A549 (cell line): ENCODE measurements around the gene EYA2. TPM values are rescaled to one million over a fixed set of nuclear protein-coding genes. Genes with fewer than 3 reads are reported as not detected.

ENCODE experiments used
- ATAC-seq, 2 experiments: fragments of 200-7000 bp in 1 of 2; fragments of >200 bp in 1 of 2; cut with Nextera tagmentation in 1 of 2; cut with Tn5 transposase in 1 of 2; 3 replicates each; pipeline versions ENCODE4 v1.8.0 to v1.9.1; 2018 to 2020; ENCODE audit warnings: mild to moderate bottlenecking in 1 of 2, moderate library complexity in 1 of 2
- CTCF ChIA-PET: fragments of 300-600 bp; sonication (Branson Sonifier 250); formaldehyde crosslinking; extraction: SDS; loops from one replicate; lab custom pipeline; 2021; ENCODE audit warnings: antibody characterized with exemption, inconsistent platforms; lab: Yijun Ruan, JAX
- POLR2A ChIA-PET: fragments of 350-600 bp; formaldehyde crosslinking; extraction: SDS; loops from one replicate; lab custom pipeline; 2021; ENCODE audit warnings: antibody characterized with exemption, inconsistent platforms; lab: Yijun Ruan, JAX
- DNase-seq, 2 experiments: peaks; one replicate each; pipeline versions ENCODE4 v3.0.0 to v3.0.0-alpha.2; 2011 to 2016; ENCODE audit warnings: low read depth in 1 of 2, low spot score in 1 of 2
- FAIRE-seq: peaks from 2 replicates; lab custom pipeline; 2011; peaks lifted over from hg19 to GRCh38; lab: Jason Lieb, UNC
- H3K27ac ChIP-seq, 2 experiments: fragments of >200 bp; sonication (Bioruptor Twin); formaldehyde crosslinking; 3 replicates each; pipeline ENCODE4 v1.5.1; 2016 to 2017
- H3K4me1 ChIP-seq: fragments of >200 bp; sonication (Bioruptor Twin); formaldehyde crosslinking; 3 replicates; pipeline ENCODE4 v1.6.1; 2016
- H3K4me2 ChIP-seq: fragments of >200 bp; sonication (Bioruptor Twin); formaldehyde crosslinking; 3 replicates; pipeline ENCODE4 v1.6.1; 2016
- H3K4me3 ChIP-seq: fragments of >200 bp; sonication (Bioruptor Twin); formaldehyde crosslinking; 3 replicates; pipeline ENCODE4 v1.5.1; 2016
- H3K9me3 ChIP-seq: fragments of >200 bp; sonication (Bioruptor Twin); formaldehyde crosslinking; 3 replicates; pipeline ENCODE4 v1.6.1; 2016
- CBX2 ChIP-seq: fragments of 200-600 bp; sonication (generic); IDR thresholded peaks from 2 replicates; pipeline ENCODE4 v1.6.1; 2016; ENCODE audit warnings: low read depth, mild to moderate bottlenecking, borderline replicate concordance
- CBX8 ChIP-seq: fragments of 200-600 bp; sonication (generic); IDR thresholded peaks from 2 replicates; pipeline ENCODE4 v1.6.1; 2016
- CTCF ChIP-seq: fragments of >200 bp; sonication (Bioruptor Twin); formaldehyde crosslinking; IDR thresholded peaks from 3 replicates; pipeline ENCODE4 v1.5.1; 2016
- EHF ChIP-seq: fragments of 250-450 bp; sonication (Bioruptor Pico); IDR thresholded peaks from 2 replicates; pipeline ENCODE4 v1.5.0; 2020; ENCODE audit warnings: mild to moderate bottlenecking
- EHMT2 ChIP-seq: fragments of 200-600 bp; sonication (generic); IDR thresholded peaks from 2 replicates; pipeline ENCODE4 v1.6.1; 2016; ENCODE audit warnings: antibody characterized with exemption, low read depth, mild to moderate bottlenecking, moderate library complexity
- EP300 ChIP-seq, 2 experiments: fragments of >200 bp; sonication (Bioruptor Twin); formaldehyde crosslinking; IDR thresholded peaks; 2 replicates in 1 of 2; 3 replicates in 1 of 2; pipeline ENCODE4 v1.6.1; 2016 to 2017
- HOXB13 ChIP-seq: fragments of 250-450 bp; sonication (Bioruptor Pico); IDR thresholded peaks from 2 replicates; pipeline ENCODE4 v1.5.0; 2020; ENCODE audit warnings: low read depth, mild to moderate bottlenecking, moderate library complexity
- HOXB5 ChIP-seq: fragments of 250-450 bp; sonication (Bioruptor Pico); IDR thresholded peaks from 2 replicates; pipeline ENCODE4 v1.5.0; 2020; ENCODE audit warnings: mild to moderate bottlenecking, moderate library complexity
- JUN ChIP-seq, 2 experiments: fragments of >200 bp; sonication (Bioruptor Twin); formaldehyde crosslinking; IDR thresholded peaks; 2 replicates in 1 of 2; 3 replicates in 1 of 2; pipeline ENCODE4 v1.6.1; 2016 to 2017
- JUNB ChIP-seq: fragments of >200 bp; sonication (Bioruptor Twin); formaldehyde crosslinking; IDR thresholded peaks from 2 replicates; pipeline ENCODE4 v1.6.1; 2016
- KDM1A ChIP-seq: fragments of 200-600 bp; sonication (generic); IDR thresholded peaks from 2 replicates; pipeline ENCODE4 v1.6.1; 2016; ENCODE audit warnings: low read depth, mild to moderate bottlenecking
- KDM5A ChIP-seq: fragments of 200-600 bp; sonication (generic); IDR thresholded peaks from 2 replicates; pipeline ENCODE4 v1.6.1; 2016; ENCODE audit warnings: antibody characterized with exemption, mild to moderate bottlenecking
- MAFK ChIP-seq: fragments of 450-650 bp; IDR thresholded peaks from 2 replicates; pipeline ENCODE4 v1.6.1; 2014; ENCODE audit not compliant: partially characterized antibody
- MAZ ChIP-seq: fragments of 150-350 bp; IDR thresholded peaks from 2 replicates; pipeline ENCODE4 v1.6.1; 2014; ENCODE audit warnings: antibody characterized with exemption, low read depth, low read length, borderline replicate concordance
- NFE2L2 ChIP-seq: fragments of 150-350 bp; conservative IDR thresholded peaks from 2 replicates; pipeline ENCODE4 v1.6.1; 2014; ENCODE audit warnings: low read length
- NPAS2 ChIP-seq: fragments of 250-450 bp; sonication (Bioruptor Pico); IDR thresholded peaks from 2 replicates; pipeline ENCODE4 v1.8.0; 2022; ENCODE audit warnings: mild to moderate bottlenecking, moderate library complexity, borderline replicate concordance
- RAD21 ChIP-seq, 2 experiments: fragments of >200 bp in 1 of 2; sonication (Bioruptor Twin) in 1 of 2; formaldehyde crosslinking in 1 of 2; IDR thresholded peaks in 1 of 2; conservative IDR thresholded peaks in 1 of 2; 2 replicates in 1 of 2; 3 replicates in 1 of 2; pipeline ENCODE4 v1.6.1; 2012 to 2018; ENCODE audit warnings: inconsistent platforms in 1 of 2
- RARB ChIP-seq: fragments of 250-450 bp; sonication (Bioruptor Pico); IDR thresholded peaks from 2 replicates; pipeline ENCODE4 v1.8.0; 2021; ENCODE audit warnings: mild to moderate bottlenecking, moderate library complexity
- REST ChIP-seq: fragments of 200-600 bp; sonication (generic); IDR thresholded peaks from 2 replicates; pipeline ENCODE4 v1.6.1; 2016; ENCODE audit warnings: antibody characterized with exemption, mild to moderate bottlenecking, moderate library complexity
- TFCP2L1 ChIP-seq: fragments of 250-450 bp; sonication (Bioruptor Pico); IDR thresholded peaks from 2 replicates; pipeline ENCODE4 v1.5.0; 2021; ENCODE audit warnings: mild to moderate bottlenecking
- TP53 ChIP-seq: fragments of 250-450 bp; sonication (Bioruptor Pico); IDR thresholded peaks from 2 replicates; pipeline ENCODE4 v1.5.0; 2021; ENCODE audit warnings: mild to moderate bottlenecking, moderate library complexity
- ZFP36 ChIP-seq: fragments of 450-650 bp; IDR thresholded peaks from 2 replicates; pipeline ENCODE4 v1.6.1; 2014; ENCODE audit warnings: borderline replicate concordance; ENCODE audit not compliant: partially characterized antibody
- WGBS: methylation state at CpG from one replicate; pipeline ENCODE4 v1.1.6; 2017; ENCODE audit errors: missing lambda C conversion rate; 5-methylcytosine and 5-hydroxymethylcytosine counted together
- polyA plus RNA-seq, 4 experiments: library from polyadenylated mRNA; depleted of rRNA in 3 of 4; stranded (reverse); fragments of >200 nt; fragmentation: RNase III in 1 of 4; extraction: RNeasy Plus Mini Kit Qiagen cat#74134 plus additional on column Dnase treatment in 1 of 4; gene quantifications; 2 replicates in 3 of 4; 3 replicates in 1 of 4; pipeline ENCODE4 v1.2.3, GENCODE V29; 2011 to 2017
- TF ChIP-seq, protein P1 (sequence below): IDR thresholded peaks from 2 replicates; pipeline ENCODE4 v1.6.1; 2012
- TF ChIP-seq, protein P2 (sequence below): fragments of >200 bp; sonication (Bioruptor Twin); formaldehyde crosslinking; IDR thresholded peaks from 2 replicates; pipeline ENCODE4 v1.6.1; 2016
- TF ChIP-seq, protein P3 (sequence below): fragments of 250-450 bp; sonication (Bioruptor Pico); IDR thresholded peaks from 2 replicates; pipeline ENCODE4 v1.5.0; 2020; ENCODE audit warnings: low read depth, mild to moderate bottlenecking, moderate library complexity

Gene EYA2
- polyA plus RNA-seq, 2 of the 4 experiments (the other 2 are of a cell fraction): 4.5 to 4.6 TPM

DNA sequence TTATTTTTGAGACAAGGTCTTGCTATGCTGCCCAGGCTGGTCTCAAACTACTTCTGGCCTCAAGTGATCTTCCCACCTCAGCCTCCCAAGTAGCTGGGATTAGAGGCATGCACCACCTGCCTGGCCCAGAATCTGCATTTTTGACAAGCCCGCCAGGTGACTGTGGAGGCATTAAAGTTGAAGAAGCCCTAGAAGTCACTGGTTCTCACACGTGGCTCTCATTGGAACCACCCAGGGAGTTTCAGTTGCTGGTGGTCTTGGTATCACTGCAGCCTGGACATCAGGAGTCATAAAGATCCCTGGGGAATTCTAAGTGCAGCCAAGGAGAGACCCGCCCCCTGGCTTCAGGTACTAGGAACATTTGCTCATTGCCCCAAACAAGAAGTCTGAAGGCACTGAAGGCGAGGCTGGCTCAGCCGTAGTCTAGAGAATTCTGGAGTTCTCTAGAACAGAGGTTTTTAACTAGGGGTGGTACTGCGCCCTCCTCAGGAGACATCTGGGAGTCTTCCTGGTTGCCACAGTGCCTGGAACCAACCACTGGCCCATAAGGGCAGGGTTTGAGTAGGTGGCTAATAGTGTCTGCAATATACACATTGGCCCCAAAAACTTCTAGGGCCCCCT is 279.1 kb downstream of the EYA2 start (continued):
- no peak for TF ChIP-seq MAFK
- no peak for TF ChIP-seq TFCP2L1 (CRISPR knock-in tag)
- no peak for TF ChIP-seq RARB (CRISPR knock-in tag)
- TF ChIP-seq ZFP36: no peak
- no peak for TF ChIP-seq NPAS2 (CRISPR knock-in tag)
- no peak for TF ChIP-seq MAZ
- no peak for TF ChIP-seq JUNB
- TF ChIP-seq EHMT2: no peak
- TF ChIP-seq, protein P1, sequence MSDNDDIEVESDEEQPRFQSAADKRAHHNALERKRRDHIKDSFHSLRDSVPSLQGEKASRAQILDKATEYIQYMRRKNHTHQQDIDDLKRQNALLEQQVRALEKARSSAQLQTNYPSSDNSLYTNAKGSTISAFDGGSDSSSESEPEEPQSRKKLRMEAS: no peak

GRCh38 chr20:47174456-47175243 is 280.0 kb downstream of the EYA2 start:
- Histone ChIP-seq H3K9me3 (no peaks in the 10 kb centered on the region), H3K4me3 (no peak overlapping the region)
- 82% methylated on average over 21 of the region's 21 CpGs for WGBS
- CTCF ChIA-PET: interaction anchor here (0.6 to 1.4 kb wide), 3 partner anchors 9 to 22 kb away, joined by 3 to 6 read pairs (median 4); no protein-coding TSS in a partner anchor
- no peak; a peak in 2 of 6 replicates for ATAC-seq
- TF ChIP-seq KDM1A (no peak), JUNB (no peak), TP53 (CRISPR knock-in tag) (no peak), RARB (CRISPR knock-in tag) (no peak), TFCP2L1 (CRISPR knock-in tag) (no peak), HOXB5 (CRISPR knock-in tag) (no peak), HOXB13 (CRISPR knock-in tag) (no peak), JUN (IDR thresholded peaks at IDR 0.05) (no peak), KDM5A (no peak), NFE2L2 (no peak), CBX2 (no peak), RAD21 (conservative IDR thresholded peaks at IDR 0.05 in 1 of 2, IDR thresholded peaks at IDR 0.05 in 1 of 2) (no peak), CTCF (no peak), EP300 (IDR thresholded peaks at IDR 0.05) (no peak), CBX8 (no peak), EHF (CRISPR knock-in tag) (no peak), REST (no peak)
- TF ChIP-seq, protein P2, sequence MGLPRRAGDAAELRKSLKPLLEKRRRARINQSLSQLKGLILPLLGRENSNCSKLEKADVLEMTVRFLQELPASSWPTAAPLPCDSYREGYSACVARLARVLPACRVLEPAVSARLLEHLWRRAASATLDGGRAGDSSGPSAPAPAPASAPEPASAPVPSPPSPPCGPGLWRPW: no peak
- TF ChIP-seq, protein P3, sequence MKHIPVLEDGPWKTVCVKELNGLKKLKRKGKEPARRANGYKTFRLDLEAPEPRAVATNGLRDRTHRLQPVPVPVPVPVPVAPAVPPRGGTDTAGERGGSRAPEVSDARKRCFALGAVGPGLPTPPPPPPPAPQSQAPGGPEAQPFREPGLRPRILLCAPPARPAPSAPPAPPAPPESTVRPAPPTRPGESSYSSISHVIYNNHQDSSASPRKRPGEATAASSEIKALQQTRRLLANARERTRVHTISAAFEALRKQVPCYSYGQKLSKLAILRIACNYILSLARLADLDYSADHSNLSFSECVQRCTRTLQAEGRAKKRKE: no peak
- TF ChIP-seq, all 56 proteins: peak for 0
- FAIRE-seq (no peak), DNase-seq (no peak)
- H3K4me1 ChIP-seq: no peaks in the 10 kb centered on the region
- POLR2A ChIA-PET: no interaction called here
- H3K4me2 ChIP-seq: no peak overlapping the region
- H3K27ac ChIP-seq: no peak overlapping the region
